ENCODE data around the gene CCDC102A. TPM values are rescaled to one million over a fixed set of nuclear protein-coding genes. Genes with fewer than 3 reads are reported as not detected.

CCDC102A gene
- total RNA-seq, 1 experiment from 2014 or later, result 5.2 TPM

DNA sequence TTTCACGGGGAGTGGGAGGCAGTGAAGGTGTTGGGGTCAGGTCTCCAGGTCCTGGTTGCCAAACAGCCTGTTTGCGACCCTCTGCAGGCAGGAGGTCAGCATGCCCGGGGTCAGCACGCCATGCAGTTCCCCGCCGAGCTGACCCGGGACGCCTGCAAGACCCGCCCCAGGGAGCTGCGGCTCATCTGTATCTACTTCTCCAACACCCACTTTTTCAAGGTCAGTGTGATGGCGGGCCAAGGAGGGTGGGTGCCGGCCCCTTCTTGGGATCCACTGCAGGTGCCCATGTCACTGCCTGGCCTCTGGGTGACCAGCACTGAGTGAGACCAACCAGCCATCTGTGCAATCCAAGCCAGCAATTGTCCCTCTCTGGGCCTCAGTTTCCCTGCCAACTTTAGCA, 27.4 kb upstream of the CCDC102A start:
- Mint-ChIP-seq H3K9me3 (peaks cover 28% of the 10 kb centered on the region), H3K27ac (no peak overlapping the region), H3K27me3 (ENCODE audit: low read depth) (peaks cover 26% of the 10 kb centered on the region), H3K4me1 (no peaks in the 10 kb centered on the region), H3K4me3 (no peak overlapping the region), H3K36me3 (peaks cover 24% of the 10 kb centered on the region)
- TF ChIP-seq ERG (CRISPR knock-in tag; IDR thresholded peaks at IDR 0.05), result no peak
- no peak for TF ChIP-seq AFF4 (CRISPR knock-in tag; IDR thresholded peaks at IDR 0.05; ENCODE audit: borderline replicate concordance)
- TF ChIP-seq HMGA2 (CRISPR knock-in tag; IDR thresholded peaks at IDR 0.05), result no peak
- no peak for TF ChIP-seq ATF1 (CRISPR knock-in tag; IDR thresholded peaks at IDR 0.05)
- TF ChIP-seq CBFB (CRISPR knock-in tag; IDR thresholded peaks at IDR 0.05; ENCODE audit: low read depth), result no peak
- TF ChIP-seq, protein P1, sequence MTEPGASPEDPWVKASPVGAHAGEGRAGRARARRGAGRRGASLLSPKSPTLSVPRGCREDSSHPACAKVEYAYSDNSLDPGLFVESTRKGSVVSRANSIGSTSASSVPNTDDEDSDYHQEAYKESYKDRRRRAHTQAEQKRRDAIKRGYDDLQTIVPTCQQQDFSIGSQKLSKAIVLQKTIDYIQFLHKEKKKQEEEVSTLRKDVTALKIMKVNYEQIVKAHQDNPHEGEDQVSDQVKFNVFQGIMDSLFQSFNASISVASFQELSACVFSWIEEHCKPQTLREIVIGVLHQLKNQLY (CRISPR knock-in tag; IDR thresholded peaks at IDR 0.05), result no peak
- no peak for TF ChIP-seq ZBTB43 (CRISPR knock-in tag; IDR thresholded peaks at IDR 0.05)
- no peak for TF ChIP-seq ATF3 (CRISPR knock-in tag; conservative IDR thresholded peaks at IDR 0.05)
- ATAC-seq (no peak), DNase-seq (ENCODE audit: low spot score) (no peak)
- ChIA-PET CTCF (no interaction called here), POLR2A (no interaction called here)

GRCh38 chr16:57563487-57563750, 27.0 kb upstream of the CCDC102A start:
- ATAC-seq (no peak), DNase-seq (ENCODE audit: low spot score) (no peak)
- CTCF ChIA-PET, result interaction anchor here (1.2 kb wide), 1 partner anchor 13 kb away, joined by 5 read pairs; no protein-coding TSS in a partner anchor
- H3K27me3 Mint-ChIP-seq (ENCODE audit: low read depth), result peaks cover 30% of the 10 kb centered on the region
- POLR2A ChIA-PET, result no interaction called here
- no peak overlapping the region for H3K4me3 Mint-ChIP-seq
- peaks cover 27% of the 10 kb centered on the region for H3K9me3 Mint-ChIP-seq
- no peaks in the 10 kb centered on the region for H3K4me1 Mint-ChIP-seq
- H3K36me3 Mint-ChIP-seq, result peaks cover 20% of the 10 kb centered on the region
- H3K27ac Mint-ChIP-seq, result no peak overlapping the region
- TF ChIP-seq E2F1 (CRISPR knock-in tag; IDR thresholded peaks at IDR 0.05) (no peak), ZNF512 (CRISPR knock-in tag; IDR thresholded peaks at IDR 0.05; ENCODE audit: borderline replicate concordance) (no peak), SMAD3 (CRISPR knock-in tag; IDR thresholded peaks at IDR 0.05; ENCODE audit: borderline replicate concordance) (no peak), NR2C2 (CRISPR knock-in tag; IDR thresholded peaks at IDR 0.05) (no peak), ATF3 (CRISPR knock-in tag; conservative IDR thresholded peaks at IDR 0.05) (no peak), AFF4 (CRISPR knock-in tag; IDR thresholded peaks at IDR 0.05; ENCODE audit: borderline replicate concordance) (no peak), ZMAT4 (CRISPR knock-in tag; IDR thresholded peaks at IDR 0.05) (no peak), ZNF138 (CRISPR knock-in tag; conservative IDR thresholded peaks at IDR 0.05) (no peak), ZNF121 (CRISPR knock-in tag; IDR thresholded peaks at IDR 0.05) (no peak)
- TF ChIP-seq, protein P2, sequence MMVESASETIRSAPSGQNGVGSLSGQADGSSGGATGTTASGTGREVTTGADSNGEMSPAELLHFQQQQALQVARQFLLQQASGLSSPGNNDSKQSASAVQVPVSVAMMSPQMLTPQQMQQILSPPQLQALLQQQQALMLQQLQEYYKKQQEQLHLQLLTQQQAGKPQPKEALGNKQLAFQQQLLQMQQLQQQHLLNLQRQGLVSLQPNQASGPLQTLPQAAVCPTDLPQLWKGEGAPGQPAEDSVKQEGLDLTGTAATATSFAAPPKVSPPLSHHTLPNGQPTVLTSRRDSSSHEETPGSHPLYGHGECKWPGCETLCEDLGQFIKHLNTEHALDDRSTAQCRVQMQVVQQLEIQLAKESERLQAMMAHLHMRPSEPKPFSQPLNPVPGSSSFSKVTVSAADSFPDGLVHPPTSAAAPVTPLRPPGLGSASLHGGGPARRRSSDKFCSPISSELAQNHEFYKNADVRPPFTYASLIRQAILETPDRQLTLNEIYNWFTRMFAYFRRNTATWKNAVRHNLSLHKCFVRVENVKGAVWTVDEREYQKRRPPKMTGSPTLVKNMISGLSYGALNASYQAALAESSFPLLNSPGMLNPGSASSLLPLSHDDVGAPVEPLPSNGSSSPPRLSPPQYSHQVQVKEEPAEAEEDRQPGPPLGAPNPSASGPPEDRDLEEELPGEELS (CRISPR knock-in tag; IDR thresholded peaks at IDR 0.05), result no peak

Data from WTC11 (cell line).